Measurements from ENCODE around the gene NEK9. TPM values are rescaled to one million over a fixed set of nuclear protein-coding genes. Genes with fewer than 3 reads are reported as not detected.

NEK9 gene
- total RNA-seq, 1 donor from 2014 or later: 116 TPM

- intact Hi-C loops (cut with DNase I): no loop called here
- TF ChIP-seq CTCF (IDR thresholded peaks at IDR 0.05): no peak
- Histone ChIP-seq H3K27ac (no peak overlapping the region), H3K36me3 (no peaks in the 10 kb centered on the region), H3K4me1 (peaks cover 3 to 9% of the 10 kb centered on the region in 2 donors), H3K9me3 (no peaks in the 10 kb centered on the region), H3K4me3 (no peak overlapping the region), H3K27me3 (no peaks in the 10 kb centered on the region)
- DNase-seq (ENCODE audit: low spot score in 2 of 2): no peak
Observed at GRCh38 chr14:75060420-75060819, 66.4 kb downstream of the NEK9 start.

GRCh38 chr14:75059642-75060041, 67.2 kb downstream of the NEK9 start:
- no peak for DNase-seq (ENCODE audit: low spot score in 2 of 2)
- Histone ChIP-seq H3K4me1 (peaks cover 3 to 6% of the 10 kb centered on the region in 2 donors), H3K36me3 (no peaks in the 10 kb centered on the region), H3K9me3 (no peaks in the 10 kb centered on the region), H3K27ac (no peak overlapping the region), H3K4me3 (no peak overlapping the region), H3K27me3 (no peaks in the 10 kb centered on the region)
- no peak for TF ChIP-seq CTCF (IDR thresholded peaks at IDR 0.05)
- intact Hi-C loops (cut with DNase I): no loop called here

DNA sequence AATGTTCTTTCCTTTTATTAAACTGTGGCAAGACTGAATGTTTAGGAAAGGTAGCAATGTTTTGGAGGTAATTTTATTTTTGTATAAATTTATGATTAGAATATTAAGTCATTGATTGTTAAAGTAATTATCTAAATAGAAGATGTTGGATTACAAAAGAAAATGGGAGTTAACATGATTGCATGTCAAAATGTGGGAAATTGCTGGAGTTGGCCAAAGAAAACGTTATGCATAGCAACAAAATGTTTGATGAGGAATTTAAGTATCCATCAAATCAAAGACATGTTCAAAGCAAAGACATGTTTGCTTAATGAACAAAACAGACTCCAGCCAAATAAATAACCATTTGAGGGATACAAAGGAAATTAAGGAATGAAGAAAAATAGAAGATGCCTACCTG, 72.4 kb downstream of the NEK9 start:
- peaks cover 1 to 13% of the 10 kb centered on the region in 2 donors for H3K4me1 ChIP-seq
- no peak for DNase-seq (ENCODE audit: low spot score in 2 of 2)

DNA sequence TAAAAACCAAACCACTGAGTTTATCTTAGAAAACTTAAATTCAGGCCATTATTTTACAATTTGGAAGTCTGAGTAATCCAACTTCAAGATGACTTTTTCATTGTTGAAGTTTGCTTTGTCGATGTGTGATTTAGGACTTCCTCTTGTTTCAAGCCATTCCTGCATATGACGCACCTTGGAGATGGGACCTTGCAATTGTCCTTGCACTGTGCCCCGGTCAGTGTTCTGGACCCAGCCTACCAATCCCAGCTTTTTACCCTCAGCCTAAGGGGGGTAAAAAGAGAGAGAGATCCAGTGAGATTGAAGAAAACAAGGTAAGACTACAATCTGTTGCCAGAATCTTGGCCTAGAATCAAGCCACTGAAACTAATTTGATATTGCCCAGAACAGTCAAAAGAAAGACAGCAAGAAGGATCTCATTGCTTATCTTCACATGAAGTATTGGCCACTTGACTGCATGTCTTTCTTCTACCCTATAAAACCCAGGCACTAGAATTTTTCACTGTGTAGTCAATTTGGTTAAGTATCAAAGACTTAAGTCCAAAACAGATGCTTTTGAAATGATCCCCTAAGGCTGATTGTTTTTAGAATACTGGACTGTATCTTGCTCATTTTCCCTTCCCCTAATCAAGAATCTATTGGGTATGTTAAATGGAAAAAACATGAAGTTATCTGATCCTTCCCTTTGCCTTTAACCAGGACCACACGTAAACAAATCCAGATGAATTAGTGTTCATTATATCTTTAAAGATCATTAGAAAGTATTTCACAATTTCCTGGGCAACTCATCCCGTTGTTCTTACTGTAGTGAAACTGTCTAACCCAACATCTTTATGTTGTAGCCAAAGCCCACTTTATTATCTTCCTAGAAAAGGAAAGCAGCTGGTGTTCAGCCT, 73.2 kb downstream of the NEK9 start:
- no peak overlapping the region for H3K27ac ChIP-seq
- intact Hi-C loops (cut with DNase I): no loop called here
- no peak for TF ChIP-seq CTCF (IDR thresholded peaks at IDR 0.05)
- H3K27me3 ChIP-seq: no peaks in the 10 kb centered on the region
- H3K4me3 ChIP-seq: no peak overlapping the region
- H3K9me3 ChIP-seq: no peaks in the 10 kb centered on the region
- no peak for DNase-seq (ENCODE audit: low spot score in 2 of 2)
- no peaks in the 10 kb centered on the region for H3K36me3 ChIP-seq
- peaks cover 3 to 20% of the 10 kb centered on the region in 2 donors for H3K4me1 ChIP-seq

More for the DNA sequence above, 72.4 kb downstream of the NEK9 start:
- intact Hi-C loops (cut with DNase I): no loop called here
- no peak for TF ChIP-seq CTCF (IDR thresholded peaks at IDR 0.05)
- Histone ChIP-seq H3K9me3 (no peaks in the 10 kb centered on the region), H3K36me3 (no peaks in the 10 kb centered on the region), H3K27me3 (no peaks in the 10 kb centered on the region), H3K27ac (no peak overlapping the region), H3K4me3 (no peak overlapping the region)

- intact Hi-C loops (cut with DNase I): loop anchor here (1.0 kb wide), 1 partner anchor 18 kb away; the partner anchor contains the start of gene ZC2HC1C
- H3K9me3 ChIP-seq: no peaks in the 10 kb centered on the region
- no peak for TF ChIP-seq CTCF (IDR thresholded peaks at IDR 0.05)
- H3K27ac ChIP-seq: peak overlapping the region; percentile 90 to 91
- peaks cover 3 to 22% of the 10 kb centered on the region in 2 donors for H3K4me1 ChIP-seq
- no peaks in the 10 kb centered on the region for H3K27me3 ChIP-seq
- DNase-seq (ENCODE audit: low spot score in 2 of 2): no peak
- peak overlapping the region; percentile 62 to 76 for H3K4me3 ChIP-seq
- peaks cover 0 to 4% of the 10 kb centered on the region in 2 donors for H3K36me3 ChIP-seq
Observed at GRCh38 chr14:75051556-75051899, 75.3 kb downstream of the NEK9 start.
